ENCODE results near the gene AMIGO3. TPM values are rescaled to one million over a fixed set of nuclear protein-coding genes. Genes with fewer than 3 reads are reported as not detected.
A peak's percentile ranks its signal among the peaks of the same experiment; 100 is the strongest.
"Not testable (repeated sequence)": the region's sequence is repeated elsewhere in the genome, so short reads cannot be mapped to it uniquely, and the experiment has no call there.

The AMIGO3 gene
- total RNA-seq, 1 experiment from 2014 or later = 0.41 TPM

GRCh38 chr3:49688338-49689045, 31.0 kb downstream of the AMIGO3 start:
- DNase-seq (ENCODE audit: low spot score) = not testable (repeated sequence)

GRCh38 chr3:49687424-49687795, 32.1 kb downstream of the AMIGO3 start:
- DNase-seq (ENCODE audit: low spot score) = not testable (repeated sequence)

GRCh38 chr3:49686769-49687423, 32.6 kb downstream of the AMIGO3 start:
- not testable (repeated sequence) for DNase-seq (ENCODE audit: low spot score)

- DNase-seq (ENCODE audit: low spot score) = not testable (repeated sequence)
Observed at GRCh38 chr3:49686346-49686745, 33.1 kb downstream of the AMIGO3 start.

- not testable (repeated sequence) for DNase-seq (ENCODE audit: low spot score)
Observed at GRCh38 chr3:49685846-49686245, 33.6 kb downstream of the AMIGO3 start.

GRCh38 chr3:49685103-49685502, 34.4 kb downstream of the AMIGO3 start:
- DNase-seq (ENCODE audit: low spot score) = not testable (repeated sequence)

GRCh38 chr3:49684453-49684852, 35.0 kb downstream of the AMIGO3 start:
- not testable (repeated sequence) for DNase-seq (ENCODE audit: low spot score)

GRCh38 chr3:49683162-49683561, 36.3 kb downstream of the AMIGO3 start:
- DNase-seq (ENCODE audit: low spot score) = no peak

- no peak for DNase-seq (ENCODE audit: low spot score)
Observed at GRCh38 chr3:49681543-49681942, 37.9 kb downstream of the AMIGO3 start.

- no peak for DNase-seq (ENCODE audit: low spot score)
Observed at GRCh38 chr3:49681232-49681522, 38.3 kb downstream of the AMIGO3 start.

- DNase-seq (ENCODE audit: low spot score) = no peak
Observed at GRCh38 chr3:49680493-49681231, 38.8 kb downstream of the AMIGO3 start.

- DNase-seq (ENCODE audit: low spot score) = no peak
Observed at GRCh38 chr3:49675912-49676311, 43.6 kb downstream of the AMIGO3 start.

GRCh38 chr3:49674497-49674983, 44.9 kb downstream of the AMIGO3 start:
- no peak for DNase-seq (ENCODE audit: low spot score)

- DNase-seq (ENCODE audit: low spot score) = peak; percentile 93
Observed at GRCh38 chr3:49673715-49674496, 45.6 kb downstream of the AMIGO3 start, which contains the start of gene APEH. APEH (plus strand) TSS chr3:49674351; CDS start chr3:49674402, 51 bp downstream.

- DNase-seq (ENCODE audit: low spot score) = no peak
Observed at GRCh38 chr3:49673121-49673714, 46.3 kb downstream of the AMIGO3 start.

GRCh38 chr3:49671291-49672288, 47.9 kb downstream of the AMIGO3 start:
- peak; percentile 76 for DNase-seq (ENCODE audit: low spot score)

GRCh38 chr3:49670940-49671290, 48.6 kb downstream of the AMIGO3 start:
- no peak for DNase-seq (ENCODE audit: low spot score)

- DNase-seq (ENCODE audit: low spot score) = no peak
Observed at GRCh38 chr3:49669352-49669751, 50.1 kb downstream of the AMIGO3 start.

GRCh38 chr3:49668861-49669260, 50.6 kb downstream of the AMIGO3 start:
- no peak for DNase-seq (ENCODE audit: low spot score)

GRCh38 chr3:49668414-49668797, 51.1 kb downstream of the AMIGO3 start:
- DNase-seq (ENCODE audit: low spot score) = no peak

Data from A172 (cell line).